Measurements from ENCODE around the gene NAA16.

The NAA16 gene

GRCh38 chr13:41325752-41326151 lies 14.7 kb downstream of the NAA16 start:
- Histone ChIP-seq H3K4me3 (ENCODE audit: low read length) (no peak overlapping the region), H3K36me3 (ENCODE audit: control insufficient read depth, insufficient read depth, low read length) (peaks cover 1% of the 10 kb centered on the region; the same call in 1 of the 2 replicates), H3K27ac (ENCODE audit: low read length) (no peak overlapping the region), H3K4me1 (ENCODE audit: control insufficient read depth, insufficient read depth, low read length) (no peaks in the 10 kb centered on the region), H3K27me3 (ENCODE audit: control insufficient read depth, insufficient read depth, low read length) (no peaks in the 10 kb centered on the region), H3K9me3 (ENCODE audit: control insufficient read depth, insufficient read depth, low read length) (no peaks in the 10 kb centered on the region)
- WGBS (ENCODE audit: insufficient coverage, insufficient read length) = no CpG with 5 or more reads among the region's 2 CpGs
- DNase-seq (ENCODE audit: low read depth, low spot score) = no peak

GRCh38 chr13:41326661-41327060 lies 15.6 kb downstream of the NAA16 start:
- Histone ChIP-seq H3K36me3 (ENCODE audit: control insufficient read depth, insufficient read depth, low read length) (no peaks in the 10 kb centered on the region; the same call in 1 of the 2 replicates), H3K27me3 (ENCODE audit: control insufficient read depth, insufficient read depth, low read length) (no peaks in the 10 kb centered on the region), H3K27ac (ENCODE audit: low read length) (no peak overlapping the region), H3K4me3 (ENCODE audit: low read length) (no peak overlapping the region), H3K9me3 (ENCODE audit: control insufficient read depth, insufficient read depth, low read length) (no peaks in the 10 kb centered on the region), H3K4me1 (ENCODE audit: control insufficient read depth, insufficient read depth, low read length) (no peaks in the 10 kb centered on the region)
- no CpG with 5 or more reads among the region's 1 CpG for WGBS (ENCODE audit: insufficient coverage, insufficient read length)
- no peak for DNase-seq (ENCODE audit: low read depth, low spot score)

- no peaks in the 10 kb centered on the region for H3K27me3 ChIP-seq (ENCODE audit: control insufficient read depth, insufficient read depth, low read length)
- H3K36me3 ChIP-seq (ENCODE audit: control insufficient read depth, insufficient read depth, low read length) = no peaks in the 10 kb centered on the region; the same call in 1 of the 2 replicates
- no CpG with 5 or more reads among the region's 3 CpGs for WGBS (ENCODE audit: insufficient coverage, insufficient read length)
- DNase-seq (ENCODE audit: low read depth, low spot score) = no peak
- no peak overlapping the region for H3K27ac ChIP-seq (ENCODE audit: low read length)
- no peaks in the 10 kb centered on the region for H3K4me1 ChIP-seq (ENCODE audit: control insufficient read depth, insufficient read depth, low read length)
- H3K4me3 ChIP-seq (ENCODE audit: low read length) = no peak overlapping the region
- no peaks in the 10 kb centered on the region for H3K9me3 ChIP-seq (ENCODE audit: control insufficient read depth, insufficient read depth, low read length)
Observed at GRCh38 chr13:41327994-41328790, 17.1 kb downstream of the NAA16 start.

- H3K4me1 ChIP-seq (ENCODE audit: control insufficient read depth, insufficient read depth, low read length) = no peaks in the 10 kb centered on the region
- no CpG with 5 or more reads among the region's 1 CpG for WGBS (ENCODE audit: insufficient coverage, insufficient read length)
- no peaks in the 10 kb centered on the region for H3K36me3 ChIP-seq (ENCODE audit: control insufficient read depth, insufficient read depth, low read length)
- DNase-seq (ENCODE audit: low read depth, low spot score) = no peak
- H3K27me3 ChIP-seq (ENCODE audit: control insufficient read depth, insufficient read depth, low read length) = no peaks in the 10 kb centered on the region
- no peaks in the 10 kb centered on the region for H3K9me3 ChIP-seq (ENCODE audit: control insufficient read depth, insufficient read depth, low read length)
- H3K27ac ChIP-seq (ENCODE audit: low read length) = no peak overlapping the region
- no peak overlapping the region for H3K4me3 ChIP-seq (ENCODE audit: low read length)
Observed at GRCh38 chr13:41332829-41333228, 21.8 kb downstream of the NAA16 start.

- no peak for DNase-seq (ENCODE audit: low read depth, low spot score)
- Histone ChIP-seq H3K27ac (ENCODE audit: low read length) (no peak overlapping the region), H3K36me3 (ENCODE audit: control insufficient read depth, insufficient read depth, low read length) (no peaks in the 10 kb centered on the region), H3K4me3 (ENCODE audit: low read length) (no peak overlapping the region), H3K4me1 (ENCODE audit: control insufficient read depth, insufficient read depth, low read length) (no peaks in the 10 kb centered on the region), H3K9me3 (ENCODE audit: control insufficient read depth, insufficient read depth, low read length) (no peaks in the 10 kb centered on the region), H3K27me3 (ENCODE audit: control insufficient read depth, insufficient read depth, low read length) (no peaks in the 10 kb centered on the region)
- WGBS (ENCODE audit: insufficient coverage, insufficient read length) = no CpG with 5 or more reads among the region's 4 CpGs
Observed at GRCh38 chr13:41334810-41335209, 23.7 kb downstream of the NAA16 start.

GRCh38 chr13:41344358-41344757 lies 33.3 kb downstream of the NAA16 start:
- H3K36me3 ChIP-seq (ENCODE audit: control insufficient read depth, insufficient read depth, low read length) = no peaks in the 10 kb centered on the region; the same call in 1 of the 2 replicates
- no peaks in the 10 kb centered on the region for H3K27me3 ChIP-seq (ENCODE audit: control insufficient read depth, insufficient read depth, low read length)
- no peak overlapping the region for H3K27ac ChIP-seq (ENCODE audit: low read length)
- no CpG with 5 or more reads among the region's 4 CpGs for WGBS (ENCODE audit: insufficient coverage, insufficient read length)
- no peaks in the 10 kb centered on the region for H3K9me3 ChIP-seq (ENCODE audit: control insufficient read depth, insufficient read depth, low read length)
- no peak for DNase-seq (ENCODE audit: low read depth, low spot score)
- H3K4me3 ChIP-seq (ENCODE audit: low read length) = no peak overlapping the region
- H3K4me1 ChIP-seq (ENCODE audit: control insufficient read depth, insufficient read depth, low read length) = no peaks in the 10 kb centered on the region

GRCh38 chr13:41345165-41345913 lies 34.3 kb downstream of the NAA16 start:
- no CpG with 5 or more reads among the region's 9 CpGs for WGBS (ENCODE audit: insufficient coverage, insufficient read length)
- Histone ChIP-seq H3K27ac (ENCODE audit: low read length) (no peak overlapping the region), H3K36me3 (ENCODE audit: control insufficient read depth, insufficient read depth, low read length) (no peaks in the 10 kb centered on the region; the same call in 1 of the 2 replicates), H3K9me3 (ENCODE audit: control insufficient read depth, insufficient read depth, low read length) (no peaks in the 10 kb centered on the region), H3K27me3 (ENCODE audit: control insufficient read depth, insufficient read depth, low read length) (no peaks in the 10 kb centered on the region), H3K4me3 (ENCODE audit: low read length) (no peak overlapping the region), H3K4me1 (ENCODE audit: control insufficient read depth, insufficient read depth, low read length) (no peaks in the 10 kb centered on the region)
- DNase-seq (ENCODE audit: low read depth, low spot score) = no peak

DNA sequence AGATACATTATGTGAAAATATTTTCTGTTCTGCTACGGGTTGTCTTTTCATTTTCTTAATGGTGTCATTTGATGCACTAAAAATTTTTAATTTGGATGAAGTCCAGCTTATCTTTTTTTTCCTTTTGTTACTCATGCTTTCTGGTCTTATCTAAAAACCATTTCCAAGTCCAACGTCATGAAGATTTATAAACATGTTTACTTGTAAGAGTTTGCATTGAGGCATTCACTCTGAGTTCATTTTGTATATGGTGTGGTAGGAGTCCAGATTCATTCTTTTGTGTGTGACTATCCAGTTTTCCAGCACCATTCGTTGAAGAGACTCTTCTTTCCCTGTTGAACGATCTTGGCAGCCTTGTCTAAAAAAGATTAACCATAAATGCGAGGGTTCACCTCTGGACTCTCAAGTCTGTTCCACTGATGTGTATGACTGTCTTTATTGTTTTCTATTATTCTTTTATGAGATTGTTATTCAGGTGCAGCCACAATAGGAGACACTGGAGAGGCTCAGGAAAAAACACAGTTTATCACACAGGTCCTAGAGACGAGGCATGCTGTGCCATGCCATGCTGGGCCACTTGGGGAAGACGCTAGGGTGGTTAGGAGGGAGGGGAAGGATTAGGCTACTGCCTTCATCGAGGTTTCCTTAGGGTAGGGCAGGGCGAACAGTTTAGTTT lies 35.0 kb downstream of the NAA16 start:
- Histone ChIP-seq H3K4me3 (ENCODE audit: low read length) (no peak overlapping the region), H3K27ac (ENCODE audit: low read length) (no peak overlapping the region), H3K27me3 (ENCODE audit: control insufficient read depth, insufficient read depth, low read length) (no peaks in the 10 kb centered on the region), H3K36me3 (ENCODE audit: control insufficient read depth, insufficient read depth, low read length) (no peaks in the 10 kb centered on the region; the same call in 1 of the 2 replicates), H3K4me1 (ENCODE audit: control insufficient read depth, insufficient read depth, low read length) (no peaks in the 10 kb centered on the region), H3K9me3 (ENCODE audit: control insufficient read depth, insufficient read depth, low read length) (no peaks in the 10 kb centered on the region)
- whole genome bisulfite sequencing (ENCODE audit: insufficient coverage, insufficient read length) = no CpG with 5 or more reads among the region's 9 CpGs
- no peak for DNase-seq (ENCODE audit: low read depth, low spot score)

GRCh38 chr13:41352935-41353840 lies 42.1 kb downstream of the NAA16 start:
- DNase-seq (ENCODE audit: low read depth, low spot score) = no peak
- Histone ChIP-seq H3K4me3 (ENCODE audit: low read length) (no peak overlapping the region), H3K27ac (ENCODE audit: low read length) (no peak overlapping the region), H3K9me3 (ENCODE audit: control insufficient read depth, insufficient read depth, low read length) (no peaks in the 10 kb centered on the region), H3K27me3 (ENCODE audit: control insufficient read depth, insufficient read depth, low read length) (no peaks in the 10 kb centered on the region), H3K4me1 (ENCODE audit: control insufficient read depth, insufficient read depth, low read length) (no peaks in the 10 kb centered on the region), H3K36me3 (ENCODE audit: control insufficient read depth, insufficient read depth, low read length) (peaks cover 2% of the 10 kb centered on the region; the same call in 1 of the 2 replicates)
- no CpG with 5 or more reads among the region's 14 CpGs for WGBS (ENCODE audit: insufficient coverage, insufficient read length)

Measured in iPS DF 6.9 (cell line).